K562 (cell line): ENCODE measurements around the gene SOX18. TPM values are rescaled to one million over a fixed set of nuclear protein-coding genes. Genes with fewer than 3 reads are reported as not detected.

ENCODE experiments used
- ETV1 ChIP-seq: fragments of 450-650 bp; conservative IDR thresholded peaks from 2 replicates; pipeline ENCODE4 v1.6.1; 2016; ENCODE audit warnings: missing genetic modification characterization, control low read depth, low read depth, missing compliant biosample characterization
- RCOR1 ChIP-seq, 2 experiments: IDR thresholded peaks; 2 replicates each; pipeline ENCODE4 v1.6.1; 2012; ENCODE audit warnings: low read depth in 2 of 2, low read length in 2 of 2, borderline replicate concordance in 1 of 2, improper control_type of control experiment in 1 of 2
- polyA plus RNA-seq, 8 experiments: library from polyadenylated mRNA; depleted of rRNA in 4 of 8; stranded (reverse) in 5 of 8; unstranded in 3 of 8; fragments of >200 nt; fragmentation: Nextera tagmentation in 2 of 8; fragmentation: Illumina TruSeq in 1 of 8; extraction: Ambion mirVana in 2 of 8; extraction: Trizol in 1 of 8; gene quantifications; 2 replicates each; pipeline versions ENCODE4 v1.2.1 to v1.2.3, GENCODE V29; 2011 to 2014; ENCODE audit warnings: inconsistent platforms in 1 of 8, missing spikeins in 1 of 8
- total RNA-seq, 7 experiments: library from RNA; depleted of rRNA in 6 of 7; stranded (reverse); fragments of >200 nt in 6 of 7; fragmentation: Illumina TruSeq in 2 of 7; extraction: Trizol in 2 of 7; gene quantifications; 2 replicates each; pipeline versions ENCODE4 v1.2.1 to v1.2.3, GENCODE V29; 2011 to 2021; ENCODE audit warnings: low replicate concordance in 1 of 7
- TF ChIP-seq, protein P1 (sequence below): fragments of 200-600 bp; sonication (generic); IDR thresholded peaks from one replicate; pipeline ENCODE4 v1.6.1; 2012; ENCODE audit warnings: mild to moderate bottlenecking, low read depth, low read length, inconsistent platforms
- TF ChIP-seq, protein P2 (sequence below): fragments of 450-650 bp; IDR thresholded peaks from 2 replicates; pipeline ENCODE4 v1.6.1; 2016; ENCODE audit warnings: low read depth
- TF ChIP-seq, protein P3 (sequence below): fragments of 250-450 bp; sonication (Bioruptor Pico); IDR thresholded peaks from 2 replicates; pipeline ENCODE4 v1.5.0; 2021; ENCODE audit warnings: mild to moderate bottlenecking, borderline replicate concordance

SOX18 gene
- total and polyA plus RNA-seq, 9 of the 15 experiments (the other 6 are each of a cell fraction or from before 2014, with no cell fraction given): 0.15 to 19.8 (median 0.33) TPM

DNA sequence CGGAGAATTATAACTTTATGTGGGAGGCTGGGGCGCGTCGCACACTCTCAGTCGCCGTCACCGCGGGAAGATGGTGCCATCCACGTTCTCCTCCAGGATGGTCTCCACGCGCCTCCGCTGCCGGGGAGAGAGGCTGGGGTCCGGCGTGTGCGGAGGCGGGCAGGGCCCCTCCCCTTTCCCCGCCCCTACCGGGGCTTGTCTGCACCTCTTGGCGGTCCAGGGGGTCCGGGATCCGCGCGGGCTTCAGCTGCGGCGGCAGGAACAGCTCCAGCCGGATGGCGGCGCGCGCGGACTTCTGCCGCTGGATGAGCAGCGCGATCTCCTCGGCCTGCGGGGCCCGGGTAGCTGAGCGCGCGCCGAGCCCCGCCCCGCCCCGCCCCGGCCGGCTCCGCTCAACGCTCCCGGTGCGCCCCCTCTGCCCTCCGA lies 34.0 kb upstream of the SOX18 start (continued):
- TF ChIP-seq, protein P1, sequence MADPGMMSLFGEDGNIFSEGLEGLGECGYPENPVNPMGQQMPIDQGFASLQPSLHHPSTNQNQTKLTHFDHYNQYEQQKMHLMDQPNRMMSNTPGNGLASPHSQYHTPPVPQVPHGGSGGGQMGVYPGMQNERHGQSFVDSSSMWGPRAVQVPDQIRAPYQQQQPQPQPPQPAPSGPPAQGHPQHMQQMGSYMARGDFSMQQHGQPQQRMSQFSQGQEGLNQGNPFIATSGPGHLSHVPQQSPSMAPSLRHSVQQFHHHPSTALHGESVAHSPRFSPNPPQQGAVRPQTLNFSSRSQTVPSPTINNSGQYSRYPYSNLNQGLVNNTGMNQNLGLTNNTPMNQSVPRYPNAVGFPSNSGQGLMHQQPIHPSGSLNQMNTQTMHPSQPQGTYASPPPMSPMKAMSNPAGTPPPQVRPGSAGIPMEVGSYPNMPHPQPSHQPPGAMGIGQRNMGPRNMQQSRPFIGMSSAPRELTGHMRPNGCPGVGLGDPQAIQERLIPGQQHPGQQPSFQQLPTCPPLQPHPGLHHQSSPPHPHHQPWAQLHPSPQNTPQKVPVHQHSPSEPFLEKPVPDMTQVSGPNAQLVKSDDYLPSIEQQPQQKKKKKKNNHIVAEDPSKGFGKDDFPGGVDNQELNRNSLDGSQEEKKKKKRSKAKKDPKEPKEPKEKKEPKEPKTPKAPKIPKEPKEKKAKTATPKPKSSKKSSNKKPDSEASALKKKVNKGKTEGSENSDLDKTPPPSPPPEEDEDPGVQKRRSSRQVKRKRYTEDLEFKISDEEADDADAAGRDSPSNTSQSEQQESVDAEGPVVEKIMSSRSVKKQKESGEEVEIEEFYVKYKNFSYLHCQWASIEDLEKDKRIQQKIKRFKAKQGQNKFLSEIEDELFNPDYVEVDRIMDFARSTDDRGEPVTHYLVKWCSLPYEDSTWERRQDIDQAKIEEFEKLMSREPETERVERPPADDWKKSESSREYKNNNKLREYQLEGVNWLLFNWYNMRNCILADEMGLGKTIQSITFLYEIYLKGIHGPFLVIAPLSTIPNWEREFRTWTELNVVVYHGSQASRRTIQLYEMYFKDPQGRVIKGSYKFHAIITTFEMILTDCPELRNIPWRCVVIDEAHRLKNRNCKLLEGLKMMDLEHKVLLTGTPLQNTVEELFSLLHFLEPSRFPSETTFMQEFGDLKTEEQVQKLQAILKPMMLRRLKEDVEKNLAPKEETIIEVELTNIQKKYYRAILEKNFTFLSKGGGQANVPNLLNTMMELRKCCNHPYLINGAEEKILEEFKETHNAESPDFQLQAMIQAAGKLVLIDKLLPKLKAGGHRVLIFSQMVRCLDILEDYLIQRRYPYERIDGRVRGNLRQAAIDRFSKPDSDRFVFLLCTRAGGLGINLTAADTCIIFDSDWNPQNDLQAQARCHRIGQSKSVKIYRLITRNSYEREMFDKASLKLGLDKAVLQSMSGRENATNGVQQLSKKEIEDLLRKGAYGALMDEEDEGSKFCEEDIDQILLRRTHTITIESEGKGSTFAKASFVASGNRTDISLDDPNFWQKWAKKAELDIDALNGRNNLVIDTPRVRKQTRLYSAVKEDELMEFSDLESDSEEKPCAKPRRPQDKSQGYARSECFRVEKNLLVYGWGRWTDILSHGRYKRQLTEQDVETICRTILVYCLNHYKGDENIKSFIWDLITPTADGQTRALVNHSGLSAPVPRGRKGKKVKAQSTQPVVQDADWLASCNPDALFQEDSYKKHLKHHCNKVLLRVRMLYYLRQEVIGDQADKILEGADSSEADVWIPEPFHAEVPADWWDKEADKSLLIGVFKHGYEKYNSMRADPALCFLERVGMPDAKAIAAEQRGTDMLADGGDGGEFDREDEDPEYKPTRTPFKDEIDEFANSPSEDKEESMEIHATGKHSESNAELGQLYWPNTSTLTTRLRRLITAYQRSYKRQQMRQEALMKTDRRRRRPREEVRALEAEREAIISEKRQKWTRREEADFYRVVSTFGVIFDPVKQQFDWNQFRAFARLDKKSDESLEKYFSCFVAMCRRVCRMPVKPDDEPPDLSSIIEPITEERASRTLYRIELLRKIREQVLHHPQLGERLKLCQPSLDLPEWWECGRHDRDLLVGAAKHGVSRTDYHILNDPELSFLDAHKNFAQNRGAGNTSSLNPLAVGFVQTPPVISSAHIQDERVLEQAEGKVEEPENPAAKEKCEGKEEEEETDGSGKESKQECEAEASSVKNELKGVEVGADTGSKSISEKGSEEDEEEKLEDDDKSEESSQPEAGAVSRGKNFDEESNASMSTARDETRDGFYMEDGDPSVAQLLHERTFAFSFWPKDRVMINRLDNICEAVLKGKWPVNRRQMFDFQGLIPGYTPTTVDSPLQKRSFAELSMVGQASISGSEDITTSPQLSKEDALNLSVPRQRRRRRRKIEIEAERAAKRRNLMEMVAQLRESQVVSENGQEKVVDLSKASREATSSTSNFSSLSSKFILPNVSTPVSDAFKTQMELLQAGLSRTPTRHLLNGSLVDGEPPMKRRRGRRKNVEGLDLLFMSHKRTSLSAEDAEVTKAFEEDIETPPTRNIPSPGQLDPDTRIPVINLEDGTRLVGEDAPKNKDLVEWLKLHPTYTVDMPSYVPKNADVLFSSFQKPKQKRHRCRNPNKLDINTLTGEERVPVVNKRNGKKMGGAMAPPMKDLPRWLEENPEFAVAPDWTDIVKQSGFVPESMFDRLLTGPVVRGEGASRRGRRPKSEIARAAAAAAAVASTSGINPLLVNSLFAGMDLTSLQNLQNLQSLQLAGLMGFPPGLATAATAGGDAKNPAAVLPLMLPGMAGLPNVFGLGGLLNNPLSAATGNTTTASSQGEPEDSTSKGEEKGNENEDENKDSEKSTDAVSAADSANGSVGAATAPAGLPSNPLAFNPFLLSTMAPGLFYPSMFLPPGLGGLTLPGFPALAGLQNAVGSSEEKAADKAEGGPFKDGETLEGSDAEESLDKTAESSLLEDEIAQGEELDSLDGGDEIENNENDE: no peak
- TF ChIP-seq, protein P2, sequence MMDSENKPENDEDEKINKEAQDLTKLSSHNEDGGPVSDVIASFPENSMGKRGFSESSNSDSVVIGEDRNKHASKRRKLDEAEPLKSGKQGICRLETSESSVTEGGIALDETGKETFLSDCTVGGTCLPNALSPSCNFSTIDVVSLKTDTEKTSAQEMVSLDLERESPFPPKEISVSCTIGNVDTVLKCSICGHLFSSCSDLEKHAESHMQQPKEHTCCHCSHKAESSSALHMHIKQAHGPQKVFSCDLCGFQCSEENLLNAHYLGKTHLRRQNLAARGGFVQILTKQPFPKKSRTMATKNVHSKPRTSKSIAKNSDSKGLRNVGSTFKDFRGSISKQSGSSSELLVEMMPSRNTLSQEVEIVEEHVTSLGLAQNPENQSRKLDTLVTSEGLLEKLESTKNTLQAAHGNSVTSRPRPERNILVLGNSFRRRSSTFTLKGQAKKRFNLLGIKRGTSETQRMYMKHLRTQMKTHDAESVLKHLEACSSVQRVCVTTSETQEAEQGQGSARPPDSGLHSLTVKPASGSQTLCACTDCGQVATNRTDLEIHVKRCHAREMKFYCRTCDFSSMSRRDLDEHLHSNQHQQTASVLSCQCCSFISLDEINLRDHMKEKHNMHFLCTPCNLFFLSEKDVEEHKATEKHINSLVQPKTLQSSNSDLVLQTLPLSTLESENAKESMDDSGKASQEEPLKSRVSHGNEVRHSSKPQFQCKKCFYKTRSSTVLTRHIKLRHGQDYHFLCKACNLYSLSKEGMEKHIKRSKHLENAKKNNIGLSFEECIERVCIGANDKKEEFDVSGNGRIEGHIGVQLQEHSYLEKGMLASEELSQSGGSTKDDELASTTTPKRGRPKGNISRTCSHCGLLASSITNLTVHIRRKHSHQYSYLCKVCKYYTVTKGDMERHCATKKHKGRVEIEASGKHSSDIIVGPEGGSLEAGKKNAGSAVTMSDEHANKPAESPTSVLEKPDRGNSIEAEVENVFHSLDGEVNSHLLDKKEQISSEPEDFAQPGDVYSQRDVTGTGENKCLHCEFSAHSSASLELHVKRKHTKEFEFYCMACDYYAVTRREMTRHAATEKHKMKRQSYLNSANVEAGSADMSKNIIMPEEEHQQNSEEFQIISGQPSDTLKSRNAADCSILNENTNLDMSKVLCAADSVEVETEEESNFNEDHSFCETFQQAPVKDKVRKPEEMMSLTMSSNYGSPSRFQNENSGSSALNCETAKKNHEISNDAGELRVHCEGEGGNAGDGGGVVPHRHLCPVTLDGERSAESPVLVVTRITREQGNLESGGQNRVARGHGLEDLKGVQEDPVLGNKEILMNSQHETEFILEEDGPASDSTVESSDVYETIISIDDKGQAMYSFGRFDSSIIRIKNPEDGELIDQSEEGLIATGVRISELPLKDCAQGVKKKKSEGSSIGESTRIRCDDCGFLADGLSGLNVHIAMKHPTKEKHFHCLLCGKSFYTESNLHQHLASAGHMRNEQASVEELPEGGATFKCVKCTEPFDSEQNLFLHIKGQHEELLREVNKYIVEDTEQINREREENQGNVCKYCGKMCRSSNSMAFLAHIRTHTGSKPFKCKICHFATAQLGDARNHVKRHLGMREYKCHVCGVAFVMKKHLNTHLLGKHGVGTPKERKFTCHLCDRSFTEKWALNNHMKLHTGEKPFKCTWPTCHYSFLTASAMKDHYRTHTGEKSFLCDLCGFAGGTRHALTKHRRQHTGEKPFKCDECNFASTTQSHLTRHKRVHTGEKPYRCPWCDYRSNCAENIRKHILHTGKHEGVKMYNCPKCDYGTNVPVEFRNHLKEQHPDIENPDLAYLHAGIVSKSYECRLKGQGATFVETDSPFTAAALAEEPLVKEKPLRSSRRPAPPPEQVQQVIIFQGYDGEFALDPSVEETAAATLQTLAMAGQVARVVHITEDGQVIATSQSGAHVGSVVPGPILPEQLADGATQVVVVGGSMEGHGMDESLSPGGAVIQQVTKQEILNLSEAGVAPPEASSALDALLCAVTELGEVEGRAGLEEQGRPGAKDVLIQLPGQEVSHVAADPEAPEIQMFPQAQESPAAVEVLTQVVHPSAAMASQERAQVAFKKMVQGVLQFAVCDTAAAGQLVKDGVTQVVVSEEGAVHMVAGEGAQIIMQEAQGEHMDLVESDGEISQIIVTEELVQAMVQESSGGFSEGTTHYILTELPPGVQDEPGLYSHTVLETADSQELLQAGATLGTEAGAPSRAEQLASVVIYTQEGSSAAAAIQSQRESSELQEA: no peak
- TF ChIP-seq RCOR1 (IDR thresholded peaks at IDR 0.05; ENCODE audit: borderline replicate concordance in 1 of 2, low read depth in 2 of 2, low read length in 2 of 2) (0 out of 4 replicates have a peak, but pooled peaks of 1 of the 2 experiments have one; percentile 12), ETV1 (tag) (no peak)
- TF ChIP-seq, protein P3, sequence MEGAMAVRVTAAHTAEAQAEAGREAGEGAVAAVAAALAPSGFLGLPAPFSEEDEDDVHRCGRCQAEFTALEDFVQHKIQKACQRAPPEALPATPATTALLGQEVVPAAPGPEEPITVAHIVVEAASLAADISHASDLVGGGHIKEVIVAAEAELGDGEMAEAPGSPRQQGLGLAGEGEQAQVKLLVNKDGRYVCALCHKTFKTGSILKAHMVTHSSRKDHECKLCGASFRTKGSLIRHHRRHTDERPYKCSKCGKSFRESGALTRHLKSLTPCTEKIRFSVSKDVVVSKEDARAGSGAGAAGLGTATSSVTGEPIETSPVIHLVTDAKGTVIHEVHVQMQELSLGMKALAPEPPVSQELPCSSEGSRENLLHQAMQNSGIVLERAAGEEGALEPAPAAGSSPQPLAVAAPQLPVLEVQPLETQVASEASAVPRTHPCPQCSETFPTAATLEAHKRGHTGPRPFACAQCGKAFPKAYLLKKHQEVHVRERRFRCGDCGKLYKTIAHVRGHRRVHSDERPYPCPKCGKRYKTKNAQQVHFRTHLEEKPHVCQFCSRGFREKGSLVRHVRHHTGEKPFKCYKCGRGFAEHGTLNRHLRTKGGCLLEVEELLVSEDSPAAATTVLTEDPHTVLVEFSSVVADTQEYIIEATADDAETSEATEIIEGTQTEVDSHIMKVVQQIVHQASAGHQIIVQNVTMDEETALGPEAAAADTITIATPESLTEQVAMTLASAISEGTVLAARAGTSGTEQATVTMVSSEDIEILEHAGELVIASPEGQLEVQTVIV: no peak
